ENCODE measurements around the gene CHIC2. TPM values are rescaled to one million over a fixed set of nuclear protein-coding genes. Genes with fewer than 3 reads are reported as not detected.

Gene CHIC2
- total RNA-seq, 1 experiment from 2014 or later, result 18.3 TPM

- no peak for DNase-seq (ENCODE audit: low read depth)
These were observed 57.6 kb downstream of the CHIC2 start for GRCh38 chr4:54006755-54007154.

DNA sequence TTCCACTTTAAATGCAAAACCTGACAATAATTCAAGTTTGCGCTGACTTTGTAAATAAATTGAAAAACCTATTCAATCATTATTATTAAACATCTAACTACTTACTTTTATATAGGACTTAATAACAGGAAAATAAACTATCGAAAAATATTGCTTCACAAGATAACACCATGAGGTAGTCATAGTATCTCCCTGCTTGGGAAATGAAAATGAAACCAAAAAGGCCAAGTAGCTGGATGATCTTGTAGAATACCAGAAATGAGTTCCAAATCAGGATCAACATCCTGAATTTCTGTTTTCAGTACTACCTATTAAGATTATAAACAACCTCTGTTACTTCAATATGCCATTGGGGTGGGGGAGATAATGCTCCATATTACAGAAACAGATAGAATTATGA is 58.9 kb downstream of the CHIC2 start:
- no peak for DNase-seq (ENCODE audit: low read depth)

- DNase-seq (ENCODE audit: low read depth), result no peak
These were observed 59.9 kb downstream of the CHIC2 start for GRCh38 chr4:54004463-54004862.

DNA sequence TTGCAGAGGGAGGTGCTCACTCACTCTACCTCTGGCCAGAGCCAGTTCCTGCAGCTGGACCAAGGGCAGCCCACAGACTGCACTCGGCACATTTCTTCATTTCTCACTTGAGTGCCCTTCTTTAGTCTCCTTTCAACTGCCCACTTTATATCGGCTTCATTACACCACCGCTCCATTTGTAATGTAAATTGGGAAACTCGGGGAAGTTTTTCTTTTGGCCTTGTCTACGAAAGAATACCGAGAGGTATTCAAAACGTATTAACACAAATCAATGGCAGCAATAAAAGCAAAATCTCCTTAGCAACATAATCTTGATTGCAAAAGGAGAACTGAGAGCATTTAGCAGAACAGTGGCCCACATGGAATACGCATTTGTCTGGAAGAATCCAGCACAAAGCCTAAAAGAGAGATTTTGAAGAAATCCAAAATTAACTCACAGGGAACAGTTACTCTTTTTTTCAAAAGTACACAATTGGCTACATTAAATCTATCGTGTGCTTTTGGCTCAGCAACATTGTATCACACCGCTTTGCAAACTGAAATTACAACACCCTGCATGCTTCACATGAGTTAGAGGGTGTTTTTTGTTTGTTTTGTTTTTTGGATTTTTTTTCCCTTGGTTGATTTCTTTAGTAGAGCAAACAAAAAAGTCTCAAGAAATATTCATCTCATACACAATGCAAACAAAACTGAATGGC is 62.6 kb downstream of the CHIC2 start:
- no peak for DNase-seq (ENCODE audit: low read depth)

- DNase-seq (ENCODE audit: low read depth), result no peak
These were observed 66.5 kb downstream of the CHIC2 start for GRCh38 chr4:53997898-53998297.

- no peak for DNase-seq (ENCODE audit: low read depth)
These were observed 69.9 kb downstream of the CHIC2 start for GRCh38 chr4:53994382-53995102.

DNA sequence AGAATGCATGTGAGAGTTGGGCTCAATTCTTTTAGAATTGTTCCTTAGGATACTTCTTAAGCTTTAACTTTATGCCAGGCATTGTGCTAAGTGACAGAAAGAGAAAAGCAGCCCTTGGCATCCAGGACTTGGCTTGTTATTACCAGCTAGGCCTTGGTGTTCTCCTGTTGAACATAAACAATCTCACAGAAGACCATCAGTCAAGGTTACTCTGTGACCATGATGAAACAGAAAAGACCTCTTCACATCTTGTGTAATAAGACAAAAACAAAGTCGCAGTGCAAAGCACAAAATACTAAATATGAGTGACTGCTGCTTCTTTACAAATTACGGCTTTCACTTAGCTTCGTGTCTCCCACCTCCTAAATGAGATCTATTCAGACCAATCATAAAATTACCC is 71.6 kb downstream of the CHIC2 start:
- no peak for DNase-seq (ENCODE audit: low read depth)

GRCh38 chr4:53991821-53992220 is 72.6 kb downstream of the CHIC2 start:
- DNase-seq (ENCODE audit: low read depth), result no peak

DNA sequence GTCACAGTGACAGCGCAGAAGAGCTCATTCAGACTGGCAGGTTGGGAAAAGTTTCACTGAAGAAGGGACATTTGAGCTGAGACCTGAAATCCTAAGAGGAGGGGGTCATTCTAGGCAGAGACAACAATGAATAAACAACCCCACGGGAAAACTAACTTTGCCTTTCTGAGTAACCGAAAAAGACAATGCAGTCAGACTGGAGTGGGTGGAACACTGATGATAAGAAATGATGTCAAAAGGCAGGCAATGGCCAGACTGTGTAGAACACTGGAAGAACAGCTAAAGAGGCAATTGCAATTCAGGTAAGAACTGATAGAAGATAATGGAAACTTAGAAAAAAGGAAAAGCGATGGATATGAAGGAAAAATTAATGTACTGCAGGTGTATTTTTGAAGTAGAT is 73.8 kb downstream of the CHIC2 start:
- DNase-seq (ENCODE audit: low read depth), result no peak

DNA sequence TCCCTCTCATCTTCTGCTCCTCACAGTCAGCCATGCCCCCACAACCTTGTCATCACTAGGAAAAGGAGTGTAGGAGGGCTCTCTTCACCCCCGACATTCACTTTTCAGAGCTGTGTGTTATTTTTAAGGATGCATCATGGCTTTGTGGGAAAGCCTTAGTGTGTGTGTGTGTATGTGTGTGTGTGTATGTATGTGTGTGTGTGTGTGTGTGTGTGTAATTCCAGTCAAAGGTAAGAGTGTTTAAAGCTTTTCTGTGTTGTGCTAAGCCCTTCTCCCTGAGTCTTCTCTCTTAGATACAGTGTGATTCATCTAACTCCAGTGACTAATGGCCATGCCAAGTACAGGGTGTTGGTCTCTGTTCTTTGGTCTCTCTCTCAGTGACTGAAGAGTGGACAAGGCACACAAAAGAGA is 76.6 kb downstream of the CHIC2 start:
- DNase-seq (ENCODE audit: low read depth), result peak; percentile 19

DNA sequence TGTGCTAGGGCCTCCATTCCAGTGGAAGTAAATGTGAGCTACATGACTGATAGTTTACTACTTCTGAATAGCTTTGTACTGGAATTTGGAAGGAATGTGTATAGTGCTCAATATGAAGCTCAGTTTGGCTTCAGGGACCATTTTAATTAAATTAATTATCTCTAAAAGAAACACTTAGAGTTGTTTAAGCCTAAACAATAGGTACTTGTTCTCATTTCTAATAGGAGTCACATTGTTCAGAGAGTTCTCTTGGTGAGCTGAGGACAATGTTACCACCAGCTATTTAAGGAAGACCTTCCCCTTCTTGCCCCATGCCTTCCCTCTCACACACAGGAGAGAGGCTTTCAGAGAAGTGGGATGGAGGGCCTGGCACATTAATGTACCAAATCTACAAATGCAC is 78.3 kb downstream of the CHIC2 start:
- DNase-seq (ENCODE audit: low read depth), result no peak

DNA sequence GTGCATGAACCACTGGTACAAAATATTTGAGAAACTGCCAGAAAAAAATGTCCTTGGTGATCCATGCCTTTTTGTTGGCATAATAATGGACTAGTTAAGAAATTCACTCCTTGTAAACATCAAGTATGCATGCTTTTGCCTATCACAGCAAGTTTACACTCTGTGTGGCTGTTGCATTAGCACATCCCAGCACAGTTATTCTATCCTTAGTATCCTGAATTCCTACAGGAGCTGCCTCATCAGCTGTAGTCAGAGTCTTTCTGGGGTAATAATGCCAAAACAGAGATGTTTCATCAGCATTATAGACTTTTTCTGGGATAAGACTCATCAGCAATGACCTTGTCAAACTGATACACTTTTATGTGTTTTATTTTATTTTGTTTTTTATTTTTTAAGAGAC is 82.8 kb downstream of the CHIC2 start:
- no peak for DNase-seq (ENCODE audit: low read depth)

DNA sequence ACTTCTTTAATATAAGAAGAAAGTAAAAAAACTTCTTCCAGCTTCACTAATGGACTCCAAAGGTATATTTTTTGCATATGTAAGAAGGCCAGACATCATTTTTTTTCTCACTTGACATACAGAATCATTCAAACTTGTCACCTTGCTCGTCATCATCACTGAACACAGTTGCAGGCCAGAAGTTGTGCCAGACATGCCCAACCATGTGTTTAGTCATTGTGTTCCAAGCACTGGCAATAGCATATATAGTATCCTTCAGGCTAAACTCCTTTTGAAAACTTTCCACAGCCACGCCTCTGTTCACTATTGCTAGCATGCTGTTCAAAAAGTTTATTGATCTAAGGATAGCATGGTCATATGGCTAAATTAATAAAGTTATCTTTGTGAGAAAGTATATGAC is 83.3 kb downstream of the CHIC2 start:
- DNase-seq (ENCODE audit: low read depth), result no peak

DNA sequence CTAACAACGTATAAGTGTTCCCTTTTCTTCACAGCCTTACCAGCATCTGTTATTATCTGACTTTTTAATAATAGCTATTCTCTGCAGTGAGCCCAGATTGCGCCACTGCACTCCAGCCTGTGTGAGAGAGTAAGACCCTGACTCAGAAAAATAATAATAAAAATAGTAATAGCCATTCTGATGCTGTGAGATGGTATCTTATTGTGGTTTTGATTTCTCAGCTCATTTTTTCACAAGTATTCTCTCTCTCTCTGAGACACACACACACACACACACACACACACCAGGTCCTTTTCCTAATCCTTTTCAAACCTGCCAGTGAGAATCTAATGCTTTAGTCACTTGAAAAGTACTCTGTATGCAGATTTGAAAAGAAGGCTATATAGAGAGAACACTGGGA is 89.8 kb downstream of the CHIC2 start:
- DNase-seq (ENCODE audit: low read depth), result no peak

- DNase-seq (ENCODE audit: low read depth), result no peak
These were observed 96.4 kb downstream of the CHIC2 start for GRCh38 chr4:53967986-53968385.

GRCh38 chr4:53963781-53964180 is 100.6 kb downstream of the CHIC2 start:
- no peak for DNase-seq (ENCODE audit: low read depth)

DNA sequence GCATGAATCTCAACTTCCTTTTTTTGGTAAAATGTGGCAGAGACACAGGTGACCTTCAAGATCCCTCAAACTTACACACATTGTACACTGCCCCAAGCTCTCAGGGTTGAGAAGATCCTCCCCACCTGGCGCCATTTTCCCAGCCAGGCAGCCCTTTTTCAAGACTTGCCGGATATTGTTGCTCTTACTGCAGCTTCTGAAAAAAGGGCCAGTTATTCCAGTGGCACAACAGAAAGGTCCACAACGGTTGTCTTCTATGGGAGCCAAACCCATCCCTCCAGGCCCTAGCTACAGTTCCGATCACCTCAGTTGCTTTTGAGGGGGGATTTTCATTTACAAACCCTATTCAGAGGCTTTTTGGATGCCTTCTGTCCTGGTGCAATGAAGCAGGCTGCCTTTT is 101.1 kb downstream of the CHIC2 start:
- no peak for DNase-seq (ENCODE audit: low read depth)

GRCh38 chr4:53962516-53963225 is 101.7 kb downstream of the CHIC2 start:
- DNase-seq (ENCODE audit: low read depth), result peak; percentile 45

DNA sequence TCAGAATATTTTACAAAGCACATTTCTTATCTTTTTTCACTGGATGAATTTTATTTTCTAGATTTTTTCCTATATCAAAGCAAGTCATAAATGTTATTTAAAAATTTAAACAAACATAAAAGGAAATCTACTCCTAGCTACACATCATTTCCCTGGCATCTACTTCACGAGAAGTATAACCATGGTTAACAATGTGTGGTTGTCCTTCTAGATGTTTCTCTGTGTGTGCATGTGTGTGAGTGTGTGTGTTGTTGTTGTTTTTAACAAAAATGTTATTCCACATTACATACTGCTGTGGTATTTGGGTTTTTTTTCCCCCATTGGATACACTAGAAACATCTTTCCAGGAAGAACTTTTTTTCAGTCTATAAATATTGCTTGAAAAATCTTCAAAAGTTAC is 103.1 kb downstream of the CHIC2 start:
- DNase-seq (ENCODE audit: low read depth), result no peak

- no peak for DNase-seq (ENCODE audit: low read depth)
These were observed 103.6 kb downstream of the CHIC2 start for GRCh38 chr4:53960843-53961242.
